CD4-positive, alpha-beta T cell treated with Interleukin-1 beta for 1 hour (primary cell): Measurements from ENCODE around the gene FXR1.

Experiments used
- DNase-seq, 2 donors: peaks; one replicate each; pipeline ENCODE4 v3.0.0-alpha.2; 2020 to 2022

Gene FXR1

GRCh38 chr3:181009225-181009624, 96.8 kb downstream of the FXR1 start:
- no peak for DNase-seq

GRCh38 chr3:181017690-181018089, 105.2 kb downstream of the FXR1 start:
- DNase-seq, result no peak

GRCh38 chr3:181025204-181025603, 112.7 kb downstream of the FXR1 start:
- no peak for DNase-seq

- DNase-seq, result no peak
Measured at GRCh38 chr3:181030948-181031347, 118.5 kb downstream of the FXR1 start.
